Thoracic aorta (tissue), 2 donors: Measurements from ENCODE around the gene TCTA. TPM values are rescaled to one million over a fixed set of nuclear protein-coding genes. Genes with fewer than 3 reads are reported as not detected.

ENCODE experiments used
- ATAC-seq: fragments of 150-250 bp; one replicate; pipeline ENCODE4 v1.8.0; 2017; ENCODE audit warnings: low read depth; ENCODE audit not compliant: insufficient number of reproducible peaks, low FRiP score
- DNase-seq: peaks from one replicate; pipeline ENCODE4 v3.0.0-alpha.2; 2020; ENCODE audit warnings: low spot score
- H3K27ac ChIP-seq, 2 donors: fragments of 200-600 bp; sonication (generic); 1 replicate in 1 of 2; 2 replicates in 1 of 2; pipeline ENCODE4 v1.5.1; 2016; ENCODE audit warnings: mild to moderate bottlenecking in 2 of 2, moderate library complexity in 2 of 2
- H3K27me3 ChIP-seq: fragments of 200-600 bp; sonication (generic); replicated peaks from 2 replicates; pipeline ENCODE4 v1.6.0; 2016; ENCODE audit warnings: mild to moderate bottlenecking; ENCODE audit not compliant: insufficient read depth
- H3K36me3 ChIP-seq: fragments of 200-600 bp; sonication (generic); one replicate; pipeline ENCODE4 v1.5.1; 2016
- H3K4me1 ChIP-seq, 2 donors: fragments of 200-600 bp; sonication (generic); 1 replicate in 1 of 2; 2 replicates in 1 of 2; pipeline versions ENCODE4 v1.5.1 to v1.6.0; 2016; ENCODE audit warnings: low read depth in 2 of 2, mild to moderate bottlenecking in 1 of 2; ENCODE audit not compliant: control insufficient read depth in 1 of 2
- H3K4me3 ChIP-seq: fragments of 200-600 bp; sonication (generic); 2 replicates; pipeline ENCODE4 v1.5.1; 2016; ENCODE audit warnings: mild to moderate bottlenecking
- H3K9me3 ChIP-seq: fragments of 200-600 bp; sonication (generic); 2 replicates; pipeline ENCODE4 v1.5.1; 2016
- total RNA-seq, 2 donors: library from RNA; depleted of rRNA; stranded (reverse); fragments of >200 nt; gene quantifications; one replicate each; pipeline versions ENCODE4 v1.1.0 to v1.2.3, GENCODE V29; 2016
- TF ChIP-seq, protein P1 (sequence below): fragments of 200-600 bp; sonication (generic); IDR thresholded peaks from one replicate; pipeline ENCODE4 v1.5.1; 2019; ENCODE audit warnings: antibody characterized with exemption

TCTA gene
- total RNA-seq, 2 donors from 2014 or later = 25.7 to 32.4 TPM

DNA sequence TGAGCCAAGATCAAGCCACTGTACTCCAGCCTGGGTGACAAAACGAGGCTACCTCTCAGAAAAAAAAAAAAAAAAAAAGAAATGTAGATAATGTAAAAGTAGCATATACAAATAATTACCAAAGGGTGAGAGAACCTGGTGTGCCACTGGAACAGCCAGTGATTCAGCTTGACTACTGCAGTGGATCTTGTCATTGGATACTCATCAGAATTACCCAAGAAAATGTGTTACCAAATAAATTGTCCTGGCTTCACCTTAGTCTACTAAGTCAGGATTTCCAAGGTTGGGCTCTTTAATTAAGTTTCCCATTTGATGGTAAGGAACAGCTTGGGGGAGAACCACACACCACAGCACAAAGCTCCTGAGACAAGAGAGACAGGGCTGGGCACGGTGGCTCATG, 15.4 kb downstream of the TCTA start:
- H3K4me3 ChIP-seq = no peak overlapping the region
- H3K9me3 ChIP-seq = no peaks in the 10 kb centered on the region
- TF ChIP-seq, protein P1, sequence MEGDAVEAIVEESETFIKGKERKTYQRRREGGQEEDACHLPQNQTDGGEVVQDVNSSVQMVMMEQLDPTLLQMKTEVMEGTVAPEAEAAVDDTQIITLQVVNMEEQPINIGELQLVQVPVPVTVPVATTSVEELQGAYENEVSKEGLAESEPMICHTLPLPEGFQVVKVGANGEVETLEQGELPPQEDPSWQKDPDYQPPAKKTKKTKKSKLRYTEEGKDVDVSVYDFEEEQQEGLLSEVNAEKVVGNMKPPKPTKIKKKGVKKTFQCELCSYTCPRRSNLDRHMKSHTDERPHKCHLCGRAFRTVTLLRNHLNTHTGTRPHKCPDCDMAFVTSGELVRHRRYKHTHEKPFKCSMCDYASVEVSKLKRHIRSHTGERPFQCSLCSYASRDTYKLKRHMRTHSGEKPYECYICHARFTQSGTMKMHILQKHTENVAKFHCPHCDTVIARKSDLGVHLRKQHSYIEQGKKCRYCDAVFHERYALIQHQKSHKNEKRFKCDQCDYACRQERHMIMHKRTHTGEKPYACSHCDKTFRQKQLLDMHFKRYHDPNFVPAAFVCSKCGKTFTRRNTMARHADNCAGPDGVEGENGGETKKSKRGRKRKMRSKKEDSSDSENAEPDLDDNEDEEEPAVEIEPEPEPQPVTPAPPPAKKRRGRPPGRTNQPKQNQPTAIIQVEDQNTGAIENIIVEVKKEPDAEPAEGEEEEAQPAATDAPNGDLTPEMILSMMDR = no peak
- ATAC-seq = no peak
- DNase-seq = no peak
- H3K27ac ChIP-seq = no peak overlapping the region
- H3K27me3 ChIP-seq = no peaks in the 10 kb centered on the region
- peaks cover 7 to 8% of the 10 kb centered on the region in 2 donors for H3K4me1 ChIP-seq
- H3K36me3 ChIP-seq = peaks cover 10% of the 10 kb centered on the region

DNA sequence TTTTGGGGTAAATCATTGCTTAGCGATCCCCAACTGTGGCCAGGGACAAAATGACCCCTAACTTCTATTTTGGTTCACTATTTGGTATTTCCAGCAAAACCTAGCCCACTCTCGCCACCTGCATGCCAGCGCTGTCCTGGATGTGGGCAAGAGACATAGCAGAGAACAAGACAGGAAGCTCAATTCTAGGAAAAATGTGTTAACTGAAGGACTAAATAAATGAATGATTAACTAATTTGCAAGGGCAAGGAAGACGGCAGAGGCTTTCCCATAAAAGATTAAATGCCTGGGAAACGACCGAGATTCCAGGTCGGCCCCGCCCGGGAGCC, 16.5 kb downstream of the TCTA start:
- TF ChIP-seq, protein P1 = no peak
- no peaks in the 10 kb centered on the region for H3K27me3 ChIP-seq
- H3K36me3 ChIP-seq = peaks cover 10% of the 10 kb centered on the region
- H3K27ac ChIP-seq = peak overlapping the region; percentile 88 to 90
- DNase-seq = no peak
- H3K4me3 ChIP-seq = peak overlapping the region; percentile 81
- H3K9me3 ChIP-seq = no peaks in the 10 kb centered on the region
- ATAC-seq = no peak
- H3K4me1 ChIP-seq = peaks cover 6 to 7% of the 10 kb centered on the region in 2 donors

DNA sequence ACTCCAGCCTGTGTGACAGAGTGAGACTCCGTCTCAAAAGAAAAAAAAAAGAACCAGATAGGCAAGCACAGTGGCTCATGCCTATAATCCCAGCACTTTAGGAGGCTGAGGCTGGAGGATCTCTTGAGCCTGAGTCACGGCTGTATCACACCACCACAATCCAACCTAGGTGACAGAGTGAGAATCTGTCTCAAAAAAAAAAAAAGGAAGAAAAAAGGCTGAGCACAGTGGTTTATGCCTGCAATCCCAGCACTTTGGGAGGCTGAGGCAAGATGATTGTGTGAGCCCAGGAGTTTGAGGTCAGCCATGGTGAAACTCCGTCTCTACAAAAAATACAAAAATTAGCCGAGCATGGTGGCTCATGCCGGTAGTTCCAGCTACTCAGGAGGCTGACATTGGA, 22.5 kb downstream of the TCTA start:
- no peak for DNase-seq
- H3K27ac ChIP-seq = no peak overlapping the region
- H3K36me3 ChIP-seq = no peaks in the 10 kb centered on the region
- ATAC-seq = no peak
- no peaks in the 10 kb centered on the region for H3K9me3 ChIP-seq
- H3K27me3 ChIP-seq = no peaks in the 10 kb centered on the region
- peaks cover 0 to 3% of the 10 kb centered on the region in 2 donors for H3K4me1 ChIP-seq
- H3K4me3 ChIP-seq = no peak overlapping the region
- TF ChIP-seq, protein P1 = no peak

DNA sequence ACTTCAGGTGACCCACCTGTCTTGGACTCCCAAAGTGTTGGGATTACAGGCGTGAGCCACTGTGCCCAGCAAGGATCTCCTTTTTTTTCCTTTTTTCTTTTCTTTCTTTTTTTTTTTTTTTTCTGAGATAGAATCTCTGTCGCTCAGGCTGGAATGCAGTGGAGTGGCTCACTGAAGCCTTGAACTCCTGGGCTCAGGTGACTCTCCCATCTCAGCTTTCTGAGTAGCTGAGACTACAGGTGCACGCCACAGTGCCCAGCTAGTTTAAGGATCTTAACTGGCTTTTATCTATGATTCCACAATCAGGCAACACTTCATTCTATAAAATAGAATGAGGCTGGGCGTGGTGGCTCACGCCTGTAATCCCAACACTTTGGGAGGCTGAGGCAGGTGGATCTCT, 33.2 kb downstream of the TCTA start:
- no peaks in the 10 kb centered on the region for H3K27me3 ChIP-seq
- TF ChIP-seq, protein P1 = no peak
- H3K9me3 ChIP-seq = no peaks in the 10 kb centered on the region
- H3K27ac ChIP-seq = peak overlapping the region in 1 of 2 donors; percentile 87
- no peaks in the 10 kb centered on the region for H3K36me3 ChIP-seq
- DNase-seq (no peak), ATAC-seq (no peak)
- peaks cover 4 to 13% of the 10 kb centered on the region in 2 donors for H3K4me1 ChIP-seq
- H3K4me3 ChIP-seq = no peak overlapping the region

DNA sequence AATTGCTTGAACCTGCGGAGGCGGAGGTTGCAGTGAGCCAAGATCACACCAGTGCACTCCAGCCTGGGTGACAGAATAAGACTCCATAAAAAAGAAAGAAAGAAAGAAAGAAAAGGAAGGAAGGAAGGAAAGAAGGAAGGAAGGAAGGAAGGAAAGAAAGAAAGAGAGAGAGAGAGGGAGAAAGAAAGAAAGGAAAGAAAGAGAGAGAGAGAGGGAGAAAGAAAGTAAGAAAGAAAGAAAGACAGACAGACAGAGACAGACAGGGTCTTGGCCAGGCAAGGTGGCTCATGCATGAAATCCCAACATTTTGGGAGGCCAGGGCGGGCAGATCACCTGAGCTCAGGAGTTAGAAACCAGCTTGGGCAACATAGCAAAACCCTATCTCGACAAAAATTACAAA, 41.4 kb downstream of the TCTA start:
- TF ChIP-seq, protein P1 = no peak
- Histone ChIP-seq H3K36me3 (no peaks in the 10 kb centered on the region), H3K27me3 (no peaks in the 10 kb centered on the region), H3K27ac (no peak overlapping the region), H3K4me1 (peaks cover 11 to 15% of the 10 kb centered on the region in 2 donors), H3K9me3 (no peaks in the 10 kb centered on the region), H3K4me3 (no peak overlapping the region)
- DNase-seq (no peak), ATAC-seq (no peak)
